Heart left ventricle (tissue), 13 donors: ENCODE data around the gene GRK5.

Experiments
- CTCF ChIP-seq, 12 donors: fragments of 200-600 bp; sonication (generic) in 4 of 12; IDR thresholded peaks; one replicate each; pipeline versions ENCODE4 v1.5.0 to v1.8.0; 2018 to 2022; ENCODE audit warnings: antibody characterized with exemption in 12 of 12, mild to moderate bottlenecking in 5 of 12
- POLR2A ChIP-seq, 2 donors: fragments of 450-650 bp; IDR thresholded peaks; one replicate each; pipeline ENCODE4 v1.6.1; 2017; ENCODE audit warnings: antibody characterized with exemption in 2 of 2, mild to moderate bottlenecking in 2 of 2, moderate library complexity in 2 of 2
- donor health status: ischemic (EF 13 %, LVEDD 7.1; RV severe dilation, severe dysfunction).
- donor health status: DM: no; HTN: yes; CAD: no.
- donor health status: DM: no; HTN: no; CAD: no.
- donor health status: ischemic (EF 25% LVEDD 6.9; RV normal size, moderate dysfunction).
- donor health status: ischemic (EF 25% LVEDD 5.7; RV mildly dilated, moderate dysfunction).
- donor health status: ischemic (EF 35%, LVEDD 5.7; RV mildly dilated, moderate dysfunction).
- donor health status: nonischemic (EF 11% LVEDD 7.7; RV severe dilation, severe dysfunction).
- donor health status: DM: yes; HTN: yes; CAD: no.
- donor health status: PGD.
- donor health status: ischemic (EF 29% LVEDD 5.4; RV normal size, mild dysfunction).
- donor health status: nonischemic (EF 23%, LVEDD 6.1; RV moderate dilation, normal function).

GRCh38 chr10:119308551-119309422 lies 101.4 kb downstream of the GRK5 start:
- TF ChIP-seq CTCF (IDR thresholded peaks at IDR 0.05) = no peak
- no peak for TF ChIP-seq POLR2A (IDR thresholded peaks at IDR 0.05)
